Measurements from ENCODE around the gene GDF11. TPM values are rescaled to one million over a fixed set of nuclear protein-coding genes. Genes with fewer than 3 reads are reported as not detected.

GDF11 gene
- total and polyA plus RNA-seq, 10 donors, result 3.5 to 14.5 (median 9.7) TPM

GRCh38 chr12:55697686-55698085 lies 45.2 kb upstream of the GDF11 start:
- no peak for TF ChIP-seq CTCF (IDR thresholded peaks at IDR 0.05 in 8 of 11, conservative IDR thresholded peaks at IDR 0.05 in 3 of 11)
- TF ChIP-seq POLR2A (IDR thresholded peaks at IDR 0.05), result no peak
- TF ChIP-seq POLR2AphosphoS5 (IDR thresholded peaks at IDR 0.05), result no peak
- intact Hi-C loops (cut with DNase I; ENCODE audit: low total_unique reads), result no loop called here
- Histone ChIP-seq H3K27ac (no peak overlapping the region), H3K4me1 (no peaks in the 10 kb centered on the region), H3K4me3 (no peak overlapping the region), H3K36me3 (peaks cover 0 to 41% (median 0%) of the 10 kb centered on the region in 6 donors), H3K9me3 (no peaks in the 10 kb centered on the region), H3K27me3 (replicated peaks in 1 of 7) (no peaks in the 10 kb centered on the region)
- WGBS, 5 donors, result 88 to 96% (median 91%) methylated on average over 7 of the region's 7 CpGs
- peak; percentile 45 for DNase-seq

- Histone ChIP-seq H3K9me3 (no peaks in the 10 kb centered on the region), H3K4me3 (no peak overlapping the region), H3K27me3 (replicated peaks in 1 of 7) (no peaks in the 10 kb centered on the region), H3K27ac (no peak overlapping the region), H3K4me1 (no peaks in the 10 kb centered on the region), H3K36me3 (peaks cover 0 to 34% (median 0%) of the 10 kb centered on the region in 6 donors)
- WGBS, 5 donors, result 83 to 100% (median 90%) methylated on average over 5 to 16 of the region's 16 CpGs
- TF ChIP-seq POLR2A (IDR thresholded peaks at IDR 0.05), result no peak
- TF ChIP-seq POLR2AphosphoS5 (IDR thresholded peaks at IDR 0.05), result no peak
- no peak for TF ChIP-seq CTCF (IDR thresholded peaks at IDR 0.05 in 8 of 11, conservative IDR thresholded peaks at IDR 0.05 in 3 of 11)
- peak; percentile 63 for DNase-seq
- intact Hi-C loops (cut with DNase I; ENCODE audit: low total_unique reads), result no loop called here
These were observed 44.5 kb upstream of the GDF11 start for GRCh38 chr12:55698241-55698955.

- WGBS, 5 donors, result 65 to 91% (median 82%) methylated on average over 1 of the region's 1 CpG
- H3K36me3 ChIP-seq, result peaks cover 0 to 28% (median 0%) of the 10 kb centered on the region in 6 donors
- H3K9me3 ChIP-seq, result no peaks in the 10 kb centered on the region
- intact Hi-C loops (cut with DNase I; ENCODE audit: low total_unique reads), result no loop called here
- no peak overlapping the region for H3K4me3 ChIP-seq
- peaks cover 0 to 3% (median 0%) of the 10 kb centered on the region in 6 donors for H3K4me1 ChIP-seq
- TF ChIP-seq CTCF (IDR thresholded peaks at IDR 0.05 in 8 of 11, conservative IDR thresholded peaks at IDR 0.05 in 3 of 11), result no peak
- no peak for TF ChIP-seq POLR2AphosphoS5 (IDR thresholded peaks at IDR 0.05)
- TF ChIP-seq POLR2A (IDR thresholded peaks at IDR 0.05), result no peak
- no peaks in the 10 kb centered on the region for H3K27me3 ChIP-seq (replicated peaks in 1 of 7)
- no peak overlapping the region for H3K27ac ChIP-seq
- peak; percentile 43 for DNase-seq
These were observed 44.0 kb upstream of the GDF11 start for GRCh38 chr12:55698965-55699364.

GRCh38 chr12:55699471-55700055 lies 43.4 kb upstream of the GDF11 start:
- Histone ChIP-seq H3K4me1 (peaks cover 0 to 5% (median 0%) of the 10 kb centered on the region in 6 donors), H3K27ac (no peak overlapping the region), H3K27me3 (replicated peaks in 1 of 7) (no peaks in the 10 kb centered on the region), H3K9me3 (no peaks in the 10 kb centered on the region), H3K36me3 (peaks cover 0 to 22% (median 0%) of the 10 kb centered on the region in 6 donors), H3K4me3 (no peak overlapping the region)
- TF ChIP-seq POLR2A (IDR thresholded peaks at IDR 0.05) (no peak), POLR2AphosphoS5 (IDR thresholded peaks at IDR 0.05) (no peak), CTCF (IDR thresholded peaks at IDR 0.05 in 8 of 11, conservative IDR thresholded peaks at IDR 0.05 in 3 of 11) (no peak)
- intact Hi-C loops (cut with DNase I; ENCODE audit: low total_unique reads), result no loop called here
- DNase-seq, result peak; percentile 55
- 76 to 81% (median 78%) methylated on average over 5 of the region's 5 CpGs for WGBS, 5 donors

Data from spleen (tissue), 11 donors.